COLO668 (cell line): ENCODE measurements around the gene MESP1.
A peak's percentile ranks its signal among the peaks of the same experiment; 100 is the strongest.

Source experiments
- DNase-seq: peaks from one replicate; lab custom pipeline; 2025; ENCODE audit not compliant: unreplicated experiment; lab: John Stamatoyannopoulos, UW

The MESP1 gene

GRCh38 chr15:89760303-89761008 lies 9.4 kb upstream of the MESP1 start:
- DNase-seq = peak; percentile 67

- DNase-seq = no peak
Measured at GRCh38 chr15:89759835-89760234, 8.8 kb upstream of the MESP1 start.

- DNase-seq = no peak
Measured at GRCh38 chr15:89758981-89759380, 7.9 kb upstream of the MESP1 start.

- no peak for DNase-seq
Measured at GRCh38 chr15:89758283-89758682, 7.2 kb upstream of the MESP1 start.

- DNase-seq = no peak
Measured at GRCh38 chr15:89756897-89757296, 5.8 kb upstream of the MESP1 start.

- no peak for DNase-seq
Measured at GRCh38 chr15:89755701-89756100, 4.7 kb upstream of the MESP1 start.

GRCh38 chr15:89754361-89755154 lies 3.5 kb upstream of the MESP1 start:
- DNase-seq = no peak

- no peak for DNase-seq
Measured at GRCh38 chr15:89753855-89754254, 2.8 kb upstream of the MESP1 start.

- no peak for DNase-seq
Measured at GRCh38 chr15:89751748-89752147, 699 bp upstream of the MESP1 start.

GRCh38 chr15:89749951-89750559 lies 994 bp downstream of the MESP1 start:
- no peak for DNase-seq

- no peak for DNase-seq
Measured at GRCh38 chr15:89749526-89749925, 1.5 kb downstream of the MESP1 start.

GRCh38 chr15:89749054-89749453 lies 2.0 kb downstream of the MESP1 start:
- DNase-seq = no peak

- DNase-seq = no peak
Measured at GRCh38 chr15:89747708-89748682, 3.1 kb downstream of the MESP1 start.

GRCh38 chr15:89746386-89746780 lies 4.7 kb downstream of the MESP1 start:
- no peak for DNase-seq

- no peak for DNase-seq
Measured at GRCh38 chr15:89745768-89746167, 5.3 kb downstream of the MESP1 start.

GRCh38 chr15:89745131-89745530 lies 5.9 kb downstream of the MESP1 start:
- DNase-seq = no peak

GRCh38 chr15:89743594-89743993 lies 7.5 kb downstream of the MESP1 start:
- no peak for DNase-seq

- DNase-seq = no peak
Measured at GRCh38 chr15:89743011-89743410, 8.0 kb downstream of the MESP1 start.

- DNase-seq = peak; percentile 49
Measured at GRCh38 chr15:89740137-89740536, 10.9 kb downstream of the MESP1 start.

GRCh38 chr15:89735773-89736172 lies 15.3 kb downstream of the MESP1 start:
- no peak for DNase-seq
